ENCODE measurements around the gene MIEF1.

MIEF1 gene

DNA sequence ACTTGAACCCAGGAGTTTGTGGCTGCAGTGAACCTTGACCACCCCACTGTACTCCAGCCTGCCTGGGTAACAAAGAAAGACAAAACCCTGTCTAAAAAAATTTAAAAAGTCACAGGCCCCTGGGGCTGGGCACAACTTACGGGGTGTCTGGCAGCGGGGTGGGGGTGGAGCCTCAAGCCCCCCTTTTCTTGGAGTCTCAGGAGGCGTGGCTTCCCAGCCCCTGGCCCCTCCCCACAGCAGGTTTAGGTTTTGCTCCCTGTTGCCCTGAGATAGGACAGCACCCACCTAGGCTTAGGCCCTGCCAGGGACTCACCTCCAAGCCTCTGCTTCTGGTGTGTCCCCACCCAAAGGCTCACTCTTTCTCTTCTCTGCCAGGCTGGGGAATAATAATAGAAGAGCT is 22.8 kb upstream of the MIEF1 start:
- TF ChIP-seq TAF1 (IDR thresholded peaks at IDR 0.05; ENCODE audit: low read depth) (no peak), TEAD4 (IDR thresholded peaks at IDR 0.05) (no peak), EGR1 (IDR thresholded peaks at IDR 0.05) (no peak), FOXM1 (IDR thresholded peaks at IDR 0.05; ENCODE audit: borderline replicate concordance, low read depth) (no peak), YY1 (IDR thresholded peaks at IDR 0.05; ENCODE audit: low read depth) (no peak), TCF12 (IDR thresholded peaks at IDR 0.05; ENCODE audit: low read depth) (no peak), EP300 (IDR thresholded peaks at IDR 0.05; ENCODE audit: borderline replicate concordance) (no peak), NFIC (IDR thresholded peaks at IDR 0.05) (no peak), RAD21 (IDR thresholded peaks at IDR 0.05; ENCODE audit: low read depth) (no peak), CEBPB (IDR thresholded peaks at IDR 0.05) (no peak), CREB1 (IDR thresholded peaks at IDR 0.05; ENCODE audit: low read depth) (no peak), ZBTB7A (IDR thresholded peaks at IDR 0.05; ENCODE audit: low read depth) (no peak)
- TF ChIP-seq, protein P1, sequence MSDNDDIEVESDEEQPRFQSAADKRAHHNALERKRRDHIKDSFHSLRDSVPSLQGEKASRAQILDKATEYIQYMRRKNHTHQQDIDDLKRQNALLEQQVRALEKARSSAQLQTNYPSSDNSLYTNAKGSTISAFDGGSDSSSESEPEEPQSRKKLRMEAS (IDR thresholded peaks at IDR 0.05), result no peak
- TF ChIP-seq, protein P2, sequence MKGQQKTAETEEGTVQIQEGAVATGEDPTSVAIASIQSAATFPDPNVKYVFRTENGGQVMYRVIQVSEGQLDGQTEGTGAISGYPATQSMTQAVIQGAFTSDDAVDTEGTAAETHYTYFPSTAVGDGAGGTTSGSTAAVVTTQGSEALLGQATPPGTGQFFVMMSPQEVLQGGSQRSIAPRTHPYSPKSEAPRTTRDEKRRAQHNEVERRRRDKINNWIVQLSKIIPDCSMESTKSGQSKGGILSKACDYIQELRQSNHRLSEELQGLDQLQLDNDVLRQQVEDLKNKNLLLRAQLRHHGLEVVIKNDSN (IDR thresholded peaks at IDR 0.05), result no peak
- TF ChIP-seq, protein P3, sequence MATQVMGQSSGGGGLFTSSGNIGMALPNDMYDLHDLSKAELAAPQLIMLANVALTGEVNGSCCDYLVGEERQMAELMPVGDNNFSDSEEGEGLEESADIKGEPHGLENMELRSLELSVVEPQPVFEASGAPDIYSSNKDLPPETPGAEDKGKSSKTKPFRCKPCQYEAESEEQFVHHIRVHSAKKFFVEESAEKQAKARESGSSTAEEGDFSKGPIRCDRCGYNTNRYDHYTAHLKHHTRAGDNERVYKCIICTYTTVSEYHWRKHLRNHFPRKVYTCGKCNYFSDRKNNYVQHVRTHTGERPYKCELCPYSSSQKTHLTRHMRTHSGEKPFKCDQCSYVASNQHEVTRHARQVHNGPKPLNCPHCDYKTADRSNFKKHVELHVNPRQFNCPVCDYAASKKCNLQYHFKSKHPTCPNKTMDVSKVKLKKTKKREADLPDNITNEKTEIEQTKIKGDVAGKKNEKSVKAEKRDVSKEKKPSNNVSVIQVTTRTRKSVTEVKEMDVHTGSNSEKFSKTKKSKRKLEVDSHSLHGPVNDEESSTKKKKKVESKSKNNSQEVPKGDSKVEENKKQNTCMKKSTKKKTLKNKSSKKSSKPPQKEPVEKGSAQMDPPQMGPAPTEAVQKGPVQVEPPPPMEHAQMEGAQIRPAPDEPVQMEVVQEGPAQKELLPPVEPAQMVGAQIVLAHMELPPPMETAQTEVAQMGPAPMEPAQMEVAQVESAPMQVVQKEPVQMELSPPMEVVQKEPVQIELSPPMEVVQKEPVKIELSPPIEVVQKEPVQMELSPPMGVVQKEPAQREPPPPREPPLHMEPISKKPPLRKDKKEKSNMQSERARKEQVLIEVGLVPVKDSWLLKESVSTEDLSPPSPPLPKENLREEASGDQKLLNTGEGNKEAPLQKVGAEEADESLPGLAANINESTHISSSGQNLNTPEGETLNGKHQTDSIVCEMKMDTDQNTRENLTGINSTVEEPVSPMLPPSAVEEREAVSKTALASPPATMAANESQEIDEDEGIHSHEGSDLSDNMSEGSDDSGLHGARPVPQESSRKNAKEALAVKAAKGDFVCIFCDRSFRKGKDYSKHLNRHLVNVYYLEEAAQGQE (IDR thresholded peaks at IDR 0.05; ENCODE audit: low read depth), result no peak

DNA sequence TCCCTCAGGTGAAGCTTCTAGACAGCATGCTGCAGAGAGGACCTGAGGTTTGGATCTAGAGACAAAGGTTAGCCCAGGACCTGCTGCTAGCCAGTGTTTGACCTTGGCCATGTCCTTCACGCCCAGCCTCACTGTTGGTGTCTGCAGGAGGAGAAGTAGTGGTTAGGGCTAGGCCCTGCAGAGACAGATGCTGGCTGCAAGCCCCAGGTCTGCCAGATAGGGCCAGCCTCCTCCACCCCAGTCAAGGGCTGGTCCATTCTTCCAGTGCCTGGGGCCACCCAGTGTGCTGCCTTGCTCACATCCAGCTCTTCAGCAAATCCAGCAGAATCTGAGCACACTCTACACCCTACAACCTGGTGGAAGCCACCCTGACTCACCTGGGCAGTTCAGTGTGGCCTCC is 21.5 kb upstream of the MIEF1 start:
- TF ChIP-seq TEAD4 (IDR thresholded peaks at IDR 0.05) (no peak), RAD21 (IDR thresholded peaks at IDR 0.05; ENCODE audit: low read depth) (no peak), EGR1 (IDR thresholded peaks at IDR 0.05) (no peak)
- TF ChIP-seq, protein P1 (IDR thresholded peaks at IDR 0.05), result no peak

DNA sequence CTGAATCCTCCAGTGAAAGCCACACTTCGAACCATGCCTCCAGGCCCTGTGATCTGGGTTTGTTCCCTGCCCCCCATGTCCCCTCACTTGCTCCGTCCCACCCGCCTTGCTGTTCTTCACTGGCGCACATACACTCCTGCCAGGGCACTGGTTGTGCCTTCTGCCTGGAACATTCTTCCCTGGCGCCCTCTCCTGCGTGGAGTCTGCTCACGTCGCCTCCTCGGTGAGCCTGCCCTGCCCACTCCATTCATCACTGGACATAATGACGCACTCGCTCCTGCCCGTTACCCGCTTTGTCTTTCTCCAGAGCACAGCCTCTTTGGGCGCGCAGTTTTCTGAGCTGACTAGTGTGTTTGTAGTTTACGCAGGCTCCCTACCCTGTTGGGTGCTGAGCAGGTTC is 21.0 kb upstream of the MIEF1 start:
- TF ChIP-seq, protein P2 (IDR thresholded peaks at IDR 0.05), result no peak
- TF ChIP-seq CREB1 (IDR thresholded peaks at IDR 0.05; ENCODE audit: low read depth), result no peak
- TF ChIP-seq, protein P3 (IDR thresholded peaks at IDR 0.05; ENCODE audit: low read depth), result no peak
- no peak for TF ChIP-seq TAF1 (IDR thresholded peaks at IDR 0.05; ENCODE audit: low read depth)

DNA sequence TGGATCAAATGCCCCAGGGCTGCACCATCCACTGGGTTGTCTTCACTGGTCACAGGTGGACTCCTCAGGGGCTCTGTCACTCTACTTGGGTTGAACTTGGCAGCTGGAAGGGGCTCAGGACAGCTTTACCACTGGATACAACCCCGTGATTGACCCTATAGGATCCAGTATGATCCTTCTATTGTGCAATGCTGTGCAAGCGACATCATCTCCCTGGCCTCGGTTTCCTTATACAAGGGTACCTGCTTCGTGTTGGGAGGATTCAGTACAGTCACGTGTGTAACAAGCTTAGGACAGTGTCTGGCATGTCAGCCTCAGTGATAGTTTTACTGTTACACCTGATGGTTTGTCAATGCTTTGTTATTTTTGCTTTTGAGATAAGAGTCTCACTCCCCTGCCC is 20.5 kb upstream of the MIEF1 start:
- TF ChIP-seq TCF12 (IDR thresholded peaks at IDR 0.05; ENCODE audit: low read depth) (no peak), YY1 (IDR thresholded peaks at IDR 0.05; ENCODE audit: low read depth) (no peak), RAD21 (IDR thresholded peaks at IDR 0.05; ENCODE audit: low read depth) (no peak), EP300 (IDR thresholded peaks at IDR 0.05; ENCODE audit: borderline replicate concordance) (no peak), CEBPB (IDR thresholded peaks at IDR 0.05) (no peak), EGR1 (IDR thresholded peaks at IDR 0.05) (no peak), TEAD4 (IDR thresholded peaks at IDR 0.05) (no peak), NFIC (IDR thresholded peaks at IDR 0.05) (no peak), ZBTB7A (IDR thresholded peaks at IDR 0.05; ENCODE audit: low read depth) (no peak), TAF1 (IDR thresholded peaks at IDR 0.05; ENCODE audit: low read depth) (no peak), CREB1 (IDR thresholded peaks at IDR 0.05; ENCODE audit: low read depth) (no peak), FOXM1 (IDR thresholded peaks at IDR 0.05; ENCODE audit: borderline replicate concordance, low read depth) (no peak)
- TF ChIP-seq, protein P1 (IDR thresholded peaks at IDR 0.05), result no peak
- TF ChIP-seq, protein P2 (IDR thresholded peaks at IDR 0.05), result no peak
- TF ChIP-seq, protein P3 (IDR thresholded peaks at IDR 0.05; ENCODE audit: low read depth), result no peak

Measured in Ishikawa (cell line).